Left ventricle myocardium inferior (tissue), 1 donor: ENCODE results near the gene IL24. TPM values are rescaled to one million over a fixed set of nuclear protein-coding genes. Genes with fewer than 3 reads are reported as not detected.

Experiments used
- DNase-seq: peaks from one replicate; pipeline ENCODE4 v3.0.0-alpha.2; 2020
- H3K27ac ChIP-seq: fragments of 200-600 bp; replicated peaks from 2 replicates; pipeline ENCODE4 v1.8.0; 2021
- H3K27me3 ChIP-seq: fragments of 200-600 bp; 2 replicates; pipeline ENCODE4 v1.8.0; 2021; ENCODE audit warnings: low read depth
- H3K36me3 ChIP-seq: fragments of 200-600 bp; 2 replicates; pipeline ENCODE4 v1.8.0; 2021
- H3K4me1 ChIP-seq: fragments of 200-600 bp; 2 replicates; pipeline ENCODE4 v1.8.0; 2021
- H3K4me3 ChIP-seq: fragments of 200-600 bp; 2 replicates; pipeline ENCODE4 v1.8.0; 2021; ENCODE audit warnings: mild to moderate bottlenecking, moderate library complexity
- H3K9me3 ChIP-seq: fragments of 200-600 bp; replicated peaks from 2 replicates; pipeline ENCODE4 v1.8.0; 2021
- CTCF ChIP-seq: fragments of 200-600 bp; IDR thresholded peaks from 2 replicates; pipeline ENCODE4 v1.8.0; 2021; ENCODE audit warnings: antibody characterized with exemption, mild to moderate bottlenecking, borderline replicate concordance
- intact Hi-C: fragments of 100-400 bp; cut with micrococcal nuclease; formaldehyde crosslinking; loops from one replicate; pipeline ENCODE4 v1.11.0; 2022
- total RNA-seq: library from RNA; stranded (reverse); fragmentation: NEBNext Ultra II Directional; extraction: Animal tissue kit (Norgen Biotek cat#: 25700); gene quantifications from one replicate; pipeline ENCODE4 v1.2.1, GENCODE V29; 2021
- donor health status: DM: no; HTN: yes; CAD: no; lungs with severe emphysema.

Gene IL24
- total RNA-seq, 1 donor from 2014 or later: not detected

DNA sequence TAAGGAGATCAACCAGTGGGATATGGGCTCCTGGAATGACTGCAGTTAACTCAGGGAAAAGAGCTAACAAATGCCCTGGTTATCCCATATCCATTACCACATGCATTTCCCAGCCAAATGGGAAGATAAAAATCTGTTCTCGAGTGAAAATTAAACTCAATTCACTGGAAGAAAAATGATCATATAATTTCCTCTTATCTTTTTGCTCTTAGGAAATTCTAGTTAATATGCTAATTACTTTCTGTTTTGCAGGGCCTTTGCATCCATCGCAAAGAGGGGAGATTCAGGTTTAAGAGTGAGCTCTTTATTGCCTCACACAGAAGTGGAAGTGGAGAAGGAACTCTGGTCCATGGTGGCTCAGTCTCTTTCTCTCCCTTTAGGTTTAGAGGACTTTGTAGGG, 3.9 kb upstream of the IL24 start:
- no peak for DNase-seq
- no peak overlapping the region for H3K27ac ChIP-seq
- no peak for TF ChIP-seq CTCF
- intact Hi-C loops: no loop called here
- peaks cover 11% of the 10 kb centered on the region for H3K4me1 ChIP-seq
- no peak overlapping the region for H3K4me3 ChIP-seq
- peaks cover 27% of the 10 kb centered on the region for H3K27me3 ChIP-seq
- H3K9me3 ChIP-seq: no peaks in the 10 kb centered on the region
- H3K36me3 ChIP-seq: no peaks in the 10 kb centered on the region

DNA sequence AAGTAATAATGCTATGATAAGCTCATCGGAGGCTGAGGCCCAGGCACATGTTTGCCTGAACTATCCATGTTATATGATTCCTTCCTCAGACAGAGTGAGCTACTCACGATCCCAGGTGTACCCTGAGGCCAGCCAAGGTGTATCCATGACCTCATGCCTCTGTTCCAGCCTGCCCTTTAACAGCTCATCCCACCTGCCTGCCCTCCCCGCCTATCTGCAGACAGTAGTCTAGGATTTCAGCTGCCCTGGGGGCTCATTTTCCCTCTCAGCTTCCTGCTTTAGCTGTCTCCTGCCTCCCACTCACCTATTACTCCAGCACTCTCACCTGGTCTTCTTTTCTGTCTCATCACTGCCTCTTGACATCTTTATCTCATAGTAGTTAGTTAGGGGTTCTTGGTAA, 1.9 kb upstream of the IL24 start:
- Histone ChIP-seq H3K4me3 (no peak overlapping the region), H3K9me3 (no peaks in the 10 kb centered on the region), H3K27ac (no peak overlapping the region), H3K36me3 (no peaks in the 10 kb centered on the region), H3K4me1 (peaks cover 9% of the 10 kb centered on the region), H3K27me3 (peaks cover 27% of the 10 kb centered on the region)
- no peak for DNase-seq
- no peak for TF ChIP-seq CTCF
- intact Hi-C loops: no loop called here

GRCh38 chr1:206895837-206896242, 1.4 kb upstream of the IL24 start:
- H3K9me3 ChIP-seq: no peaks in the 10 kb centered on the region
- H3K4me1 ChIP-seq: peaks cover 4% of the 10 kb centered on the region
- peaks cover 27% of the 10 kb centered on the region for H3K27me3 ChIP-seq
- H3K27ac ChIP-seq: no peak overlapping the region
- H3K36me3 ChIP-seq: no peaks in the 10 kb centered on the region
- no peak for TF ChIP-seq CTCF
- DNase-seq: no peak
- intact Hi-C loops: no loop called here
- H3K4me3 ChIP-seq: no peak overlapping the region

GRCh38 chr1:206896261-206896660, 982 bp upstream of the IL24 start:
- peaks cover 27% of the 10 kb centered on the region for H3K27me3 ChIP-seq
- DNase-seq: no peak
- no peak overlapping the region for H3K4me3 ChIP-seq
- no peaks in the 10 kb centered on the region for H3K4me1 ChIP-seq
- H3K27ac ChIP-seq: no peak overlapping the region
- no peak for TF ChIP-seq CTCF
- no peaks in the 10 kb centered on the region for H3K9me3 ChIP-seq
- H3K36me3 ChIP-seq: no peaks in the 10 kb centered on the region
- intact Hi-C loops: no loop called here

DNA sequence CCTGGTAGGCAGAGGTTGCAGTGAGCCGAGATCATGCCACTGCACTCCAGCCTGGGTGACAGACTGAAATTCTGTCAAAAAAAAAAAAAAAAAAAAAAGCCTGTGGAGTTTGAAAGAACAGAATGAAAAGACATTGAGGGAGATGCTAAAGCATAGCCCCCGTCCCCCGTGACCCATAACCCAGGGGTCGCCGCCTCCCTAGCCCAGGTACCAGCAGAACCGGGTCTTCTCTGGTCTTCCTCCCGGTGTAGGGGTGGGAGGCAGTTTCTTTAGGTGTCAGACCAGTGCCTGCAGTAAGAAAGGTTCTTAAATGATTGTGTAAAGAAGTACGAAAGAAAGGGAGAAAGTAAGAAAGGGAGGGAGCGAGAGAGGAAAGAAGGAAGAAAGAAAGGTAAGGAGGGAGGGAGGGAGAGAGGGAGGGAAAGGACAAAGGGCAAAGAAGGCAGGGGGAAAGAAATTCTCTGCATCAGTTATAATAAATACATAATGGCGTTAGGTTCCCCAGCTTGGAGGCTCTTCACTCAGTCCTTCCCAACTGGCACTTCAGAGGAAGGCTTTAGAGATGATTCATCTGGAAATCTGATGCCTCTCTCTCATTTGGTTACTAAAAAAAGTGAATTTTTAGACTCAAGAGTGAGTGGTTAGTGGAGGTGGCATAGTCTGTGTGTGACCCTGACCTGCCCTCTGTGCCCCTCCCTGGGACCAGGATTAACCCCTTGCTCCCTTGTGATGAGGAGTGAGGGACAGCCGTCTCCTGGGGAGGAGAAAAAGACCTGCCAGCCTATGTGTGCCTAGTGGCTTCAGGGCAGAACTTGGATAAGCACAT, 1.1 kb downstream of the IL24 start:
- intact Hi-C loops: no loop called here

More for the DNA sequence above, 1.1 kb downstream of the IL24 start:
- no peak for DNase-seq
- Histone ChIP-seq H3K9me3 (no peaks in the 10 kb centered on the region), H3K36me3 (no peaks in the 10 kb centered on the region), H3K27ac (no peak overlapping the region), H3K27me3 (peaks cover 11% of the 10 kb centered on the region), H3K4me3 (no peak overlapping the region), H3K4me1 (peaks cover 5% of the 10 kb centered on the region)
- TF ChIP-seq CTCF: no peak
